NCI-H2196 (cell line): ENCODE measurements around the gene PYCARD.

Experiments
- DNase-seq: peaks from one replicate; lab custom pipeline; 2025; ENCODE audit not compliant: unreplicated experiment; lab: John Stamatoyannopoulos, UW

The PYCARD gene

DNA sequence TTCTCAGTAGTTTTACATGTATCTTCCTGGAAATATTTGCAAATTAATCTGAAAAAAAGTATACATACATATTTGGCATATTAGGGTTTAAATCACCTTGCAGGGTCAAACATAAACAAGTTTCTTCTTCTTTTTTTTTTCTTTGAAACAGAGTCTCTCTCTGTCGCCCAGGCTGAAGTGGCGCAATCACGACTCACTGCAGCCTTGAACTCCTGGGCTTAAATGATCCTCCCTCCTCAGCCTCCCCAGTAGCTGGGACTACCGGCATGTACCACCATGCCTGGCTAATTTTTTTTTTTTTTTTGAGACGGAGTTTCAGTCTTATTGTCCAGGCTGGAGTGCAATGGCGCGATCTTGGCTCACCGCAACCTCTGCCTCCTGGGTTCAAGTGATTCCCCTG lies 35.2 kb downstream of the PYCARD start:
- DNase-seq, result no peak

DNA sequence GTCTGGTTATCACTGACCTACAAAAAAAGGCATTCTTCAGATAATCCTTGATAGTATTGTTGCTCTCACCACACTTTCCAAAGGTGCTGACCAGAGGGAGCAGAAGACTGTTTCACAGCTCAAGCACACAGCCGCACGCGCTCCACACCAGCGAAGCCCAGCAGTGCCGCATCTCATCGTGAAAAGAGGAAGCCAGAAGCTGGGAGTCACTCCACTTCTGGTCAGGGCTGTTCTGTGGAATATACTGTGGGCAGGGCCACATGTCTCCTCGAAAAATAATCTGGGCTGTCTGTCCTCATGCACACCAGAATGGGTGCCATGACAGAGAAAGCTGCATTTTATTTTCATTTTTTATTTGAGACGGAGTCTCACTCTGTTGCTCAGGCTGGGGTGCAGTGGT lies 45.4 kb downstream of the PYCARD start:
- DNase-seq, result no peak
